GM12878 (cell line): ENCODE results near the gene THAP2. TPM values are rescaled to one million over a fixed set of nuclear protein-coding genes. Genes with fewer than 3 reads are reported as not detected.

Source experiments
- DPF2 ChIP-seq: fragments of 450-650 bp; IDR thresholded peaks from 2 replicates; pipeline ENCODE4 v1.6.1; 2017; ENCODE audit warnings: mild to moderate bottlenecking
- IRF3 ChIP-seq: fragments of 450-650 bp; IDR thresholded peaks from 2 replicates; pipeline ENCODE4 v1.6.1; 2014; ENCODE audit warnings: mild to moderate bottlenecking
- JUNB ChIP-seq: IDR thresholded peaks from 2 replicates; pipeline ENCODE4 v1.6.1; 2016; ENCODE audit warnings: antibody characterized with exemption, mild to moderate bottlenecking
- JUND ChIP-seq: IDR thresholded peaks from 2 replicates; pipeline ENCODE4 v1.6.1; 2012; ENCODE audit warnings: low read depth, mild to moderate bottlenecking, low read length, improper control_type of control experiment, moderate library complexity
- MAX ChIP-seq: IDR thresholded peaks from 2 replicates; pipeline ENCODE4 v1.6.1; 2012; ENCODE audit warnings: low read depth, low read length, improper control_type of control experiment
- MXI1 ChIP-seq: fragments of 150-350 bp; IDR thresholded peaks from 2 replicates; pipeline ENCODE4 v1.6.1; 2011; ENCODE audit warnings: low read depth, mild to moderate bottlenecking, inconsistent platforms, low read length, improper control_type of control experiment
- NKRF ChIP-seq: fragments of 450-650 bp; conservative IDR thresholded peaks from 2 replicates; pipeline ENCODE4 v1.6.1; 2017; ENCODE audit warnings: mild to moderate bottlenecking, moderate library complexity
- NR2C1 ChIP-seq: fragments of 450-650 bp; IDR thresholded peaks from 2 replicates; pipeline ENCODE4 v1.6.1; 2017; ENCODE audit warnings: antibody characterized with exemption, mild to moderate bottlenecking, moderate library complexity
- NR2F1 ChIP-seq: fragments of 450-650 bp; conservative IDR thresholded peaks from 2 replicates; pipeline ENCODE4 v1.6.1; 2017; ENCODE audit warnings: mild to moderate bottlenecking
- PAX5 ChIP-seq: IDR thresholded peaks from 2 replicates; pipeline ENCODE4 v1.6.1; 2011; ENCODE audit warnings: low read depth, low read length, borderline replicate concordance
- POU2F2 ChIP-seq: IDR thresholded peaks from 3 replicates; pipeline ENCODE4 v1.6.1; 2011; ENCODE audit warnings: low read depth, mild to moderate bottlenecking, low read length, borderline replicate concordance
- RAD51 ChIP-seq: fragments of 450-650 bp; IDR thresholded peaks from 2 replicates; pipeline ENCODE4 v1.6.1; 2016; ENCODE audit warnings: moderate library complexity, mild to moderate bottlenecking, inconsistent platforms
- SKIL ChIP-seq: fragments of 450-650 bp; IDR thresholded peaks from 2 replicates; pipeline ENCODE4 v1.6.1; 2017; ENCODE audit warnings: mild to moderate bottlenecking, low read depth, inconsistent platforms; ENCODE audit not compliant: poor library complexity, severe bottlenecking
- STAT3 ChIP-seq: IDR thresholded peaks from 2 replicates; pipeline ENCODE4 v1.6.1; 2011; ENCODE audit warnings: low read depth, low read length, improper control_type of control experiment
- TAF1 ChIP-seq: IDR thresholded peaks from 2 replicates; pipeline ENCODE4 v1.6.1; 2011; ENCODE audit warnings: mild to moderate bottlenecking, low read depth, low read length, borderline replicate concordance
- TCF3 ChIP-seq: IDR thresholded peaks from 2 replicates; pipeline ENCODE4 v1.6.1; 2012; ENCODE audit warnings: low read depth, mild to moderate bottlenecking, low read length, borderline replicate concordance; ENCODE audit not compliant: insufficient read depth
- YBX1 ChIP-seq: fragments of 450-650 bp; IDR thresholded peaks from 2 replicates; pipeline ENCODE4 v1.6.1; 2016; ENCODE audit warnings: antibody characterized with exemption
- ZBTB40 ChIP-seq: fragments of 450-650 bp; IDR thresholded peaks from 2 replicates; pipeline ENCODE4 v1.6.1; 2016; ENCODE audit warnings: mild to moderate bottlenecking, moderate library complexity, borderline replicate concordance
- ZNF207 ChIP-seq: fragments of 450-650 bp; IDR thresholded peaks from 2 replicates; pipeline ENCODE4 v1.6.1; 2014; ENCODE audit warnings: antibody characterized with exemption, mild to moderate bottlenecking, borderline replicate concordance
- ZNF384 ChIP-seq: IDR thresholded peaks from 2 replicates; pipeline ENCODE4 v1.6.1; 2012; ENCODE audit warnings: low read depth, mild to moderate bottlenecking, low read length, improper control_type of control experiment, borderline replicate concordance
- ZSCAN29 ChIP-seq: fragments of 450-650 bp; IDR thresholded peaks from 2 replicates; pipeline ENCODE4 v1.6.1; 2017; ENCODE audit warnings: mild to moderate bottlenecking, moderate library complexity
- polyA plus RNA-seq, 11 experiments: library from polyadenylated mRNA; depleted of rRNA in 4 of 11; unstranded in 6 of 11; stranded (reverse) in 5 of 11; fragments of >200 nt; fragmentation: Nextera tagmentation in 4 of 11; fragmentation: Illumina TruSeq in 1 of 11; extraction: Ambion mirVana in 4 of 11; extraction: Trizol in 1 of 11; gene quantifications; 1 replicate in 1 of 11; 2 replicates in 10 of 11; pipeline versions ENCODE4 v1.2.1 to v1.2.3, GENCODE V29; 2011 to 2016; ENCODE audit warnings: inconsistent platforms in 2 of 11, missing spikeins in 2 of 11, low read depth in 1 of 11
- total RNA-seq, 4 experiments: library from RNA; depleted of rRNA in 3 of 4; stranded (reverse); fragments of >200 nt in 3 of 4; fragmentation: Illumina TruSeq in 1 of 4; extraction: Trizol in 1 of 4; gene quantifications; 2 replicates each; pipeline versions ENCODE4 v1.2.1 to v1.2.3, GENCODE V29; 2013 to 2021

Gene THAP2
- total and polyA plus RNA-seq, 10 of the 15 experiments (the other 5 are each of a cell fraction or from before 2014, with no cell fraction given), result 4.1 to 18.0 (median 7.3) TPM

- peak; percentile 73 for TF ChIP-seq NKRF
- peak; percentile 97 for TF ChIP-seq ZBTB40
- TF ChIP-seq TAF1, result peak; percentile 87
- TF ChIP-seq ZNF384, result no peak
- no peak; the same call in 1 of the 2 replicates for TF ChIP-seq MXI1
- TF ChIP-seq PAX5, result 0 out of 2 replicates have a peak, but pooled peaks have one; percentile 4
- peak; percentile 46 for TF ChIP-seq SKIL
- TF ChIP-seq JUNB, result no peak
- TF ChIP-seq RAD51, result peak; percentile 32; the same call in 1 of the 2 replicates
- no peak for TF ChIP-seq JUND
- TF ChIP-seq NR2F1, result no peak
- no peak for TF ChIP-seq YBX1
- peak; percentile 45; the same call in 1 of the 2 replicates for TF ChIP-seq ZNF207
- TF ChIP-seq POU2F2, result peak; percentile 89
- no peak for TF ChIP-seq DPF2
- no peak for TF ChIP-seq MAX
- TF ChIP-seq TCF3, result 0 out of 2 replicates have a peak, but pooled peaks have one; percentile 39
- peak; percentile 82 for TF ChIP-seq NR2C1
- TF ChIP-seq ZSCAN29, result no peak
- no peak for TF ChIP-seq IRF3
- no peak for TF ChIP-seq STAT3
These were observed at the start of gene THAP2, which contains the start of gene ZFC3H1 (continued) for GRCh38 chr12:71663561-71664410.
